ENCODE measurements around the gene DLAT. TPM values are rescaled to one million over a fixed set of nuclear protein-coding genes. Genes with fewer than 3 reads are reported as not detected.
"Not testable (repeated sequence)": the region's sequence is repeated elsewhere in the genome, so short reads cannot be mapped to it uniquely, and the experiment has no call there.

DLAT gene
- total RNA-seq, 3 donors from 2014 or later, result 26.9 to 30.9 (median 27.5) TPM

DNA sequence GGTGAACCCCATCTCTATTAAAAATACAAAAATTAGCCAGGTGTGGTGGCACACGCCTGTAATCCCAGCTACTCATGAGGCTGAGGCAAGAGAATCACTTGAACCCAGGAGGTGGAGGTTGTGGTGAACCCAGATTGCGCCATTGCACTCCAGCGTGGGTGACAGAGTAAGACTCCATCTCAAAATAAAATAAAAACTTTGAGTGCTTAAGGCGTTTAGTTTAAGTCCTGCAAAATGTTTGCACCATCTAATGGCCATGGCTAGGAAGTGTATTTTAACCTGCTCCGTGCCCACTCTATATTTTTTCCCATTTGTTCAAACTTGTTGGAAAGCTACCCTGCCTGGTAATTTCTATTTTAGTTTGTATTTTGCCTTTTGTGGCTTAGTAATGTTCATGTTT lies 28.5 kb upstream of the DLAT start:
- H3K27me3 ChIP-seq; H3K9me3 ChIP-seq; H3K4me1 ChIP-seq; H3K4me3 ChIP-seq; intact Hi-C loops (cut with DNase I; ENCODE audit: low total_unique reads); DNase-seq (ENCODE audit: low spot score in 2 of 2): not testable (repeated sequence)
- H3K36me3 ChIP-seq, result peaks cover 30% of the 10 kb centered on the region
- TF ChIP-seq, protein P1, sequence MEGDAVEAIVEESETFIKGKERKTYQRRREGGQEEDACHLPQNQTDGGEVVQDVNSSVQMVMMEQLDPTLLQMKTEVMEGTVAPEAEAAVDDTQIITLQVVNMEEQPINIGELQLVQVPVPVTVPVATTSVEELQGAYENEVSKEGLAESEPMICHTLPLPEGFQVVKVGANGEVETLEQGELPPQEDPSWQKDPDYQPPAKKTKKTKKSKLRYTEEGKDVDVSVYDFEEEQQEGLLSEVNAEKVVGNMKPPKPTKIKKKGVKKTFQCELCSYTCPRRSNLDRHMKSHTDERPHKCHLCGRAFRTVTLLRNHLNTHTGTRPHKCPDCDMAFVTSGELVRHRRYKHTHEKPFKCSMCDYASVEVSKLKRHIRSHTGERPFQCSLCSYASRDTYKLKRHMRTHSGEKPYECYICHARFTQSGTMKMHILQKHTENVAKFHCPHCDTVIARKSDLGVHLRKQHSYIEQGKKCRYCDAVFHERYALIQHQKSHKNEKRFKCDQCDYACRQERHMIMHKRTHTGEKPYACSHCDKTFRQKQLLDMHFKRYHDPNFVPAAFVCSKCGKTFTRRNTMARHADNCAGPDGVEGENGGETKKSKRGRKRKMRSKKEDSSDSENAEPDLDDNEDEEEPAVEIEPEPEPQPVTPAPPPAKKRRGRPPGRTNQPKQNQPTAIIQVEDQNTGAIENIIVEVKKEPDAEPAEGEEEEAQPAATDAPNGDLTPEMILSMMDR (IDR thresholded peaks at IDR 0.05), result peak in 1 of 3 donors; percentile 47
- H3K27ac ChIP-seq, result peak overlapping the region in 1 of 2 donors; percentile 52

DNA sequence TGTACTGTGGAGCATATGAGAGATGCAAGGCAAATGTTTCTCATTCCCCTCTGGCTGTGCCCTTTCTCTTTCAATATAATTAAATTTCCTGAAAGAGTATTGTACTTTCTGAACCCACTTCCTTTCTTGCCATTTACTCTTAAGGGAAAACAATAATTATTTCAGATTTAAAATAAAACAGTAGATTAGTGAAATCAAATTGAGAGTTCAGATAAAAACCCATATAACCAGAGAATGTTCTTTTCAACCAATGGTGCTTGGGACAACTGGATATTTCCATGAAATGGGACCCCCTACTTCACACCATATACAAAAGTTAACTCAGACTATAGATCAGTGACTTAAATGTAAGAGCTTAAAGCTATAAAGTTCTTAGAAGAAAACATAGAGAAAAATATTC lies 26.1 kb upstream of the DLAT start:
- Histone ChIP-seq H3K27ac (no peak overlapping the region), H3K4me1 (no peaks in the 10 kb centered on the region), H3K36me3 (peaks cover 17% of the 10 kb centered on the region), H3K27me3 (no peaks in the 10 kb centered on the region), H3K9me3 (no peaks in the 10 kb centered on the region), H3K4me3 (no peak overlapping the region)
- DNase-seq (ENCODE audit: low spot score in 2 of 2), result no peak
- intact Hi-C loops (cut with DNase I; ENCODE audit: low total_unique reads), result no loop called here
- TF ChIP-seq, protein P1 (IDR thresholded peaks at IDR 0.05), result no peak
- TF ChIP-seq POLR2A (IDR thresholded peaks at IDR 0.05) (no peak), POLR2AphosphoS5 (IDR thresholded peaks at IDR 0.05) (no peak)

DNA sequence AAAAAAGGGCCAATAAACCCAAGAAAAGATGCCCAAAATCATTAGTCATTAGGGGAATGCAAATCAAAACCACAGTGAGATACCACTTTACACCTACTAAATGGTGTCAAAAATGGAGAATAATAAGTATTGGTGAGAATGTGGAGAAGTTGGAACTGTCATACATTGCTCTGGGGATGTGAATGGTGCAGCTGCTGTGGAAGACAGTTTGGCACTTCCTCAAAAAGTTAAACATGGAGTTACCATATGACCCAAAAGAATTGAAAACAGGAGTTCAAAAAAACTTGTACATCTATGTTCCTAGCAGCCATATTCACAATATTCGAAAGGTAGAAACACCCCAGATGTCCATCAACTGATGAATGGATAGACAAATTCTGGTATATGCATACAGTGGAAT lies 24.5 kb upstream of the DLAT start:
- intact Hi-C loops (cut with DNase I; ENCODE audit: low total_unique reads), result no loop called here
- TF ChIP-seq, protein P1 (IDR thresholded peaks at IDR 0.05), result no peak
- TF ChIP-seq POLR2A (IDR thresholded peaks at IDR 0.05) (no peak), POLR2AphosphoS5 (IDR thresholded peaks at IDR 0.05) (no peak)
- Histone ChIP-seq H3K9me3 (no peaks in the 10 kb centered on the region), H3K4me3 (no peak overlapping the region), H3K27ac (no peak overlapping the region), H3K4me1 (no peaks in the 10 kb centered on the region), H3K27me3 (no peaks in the 10 kb centered on the region), H3K36me3 (peaks cover 6% of the 10 kb centered on the region)
- DNase-seq (ENCODE audit: low spot score in 2 of 2), result no peak

DNA sequence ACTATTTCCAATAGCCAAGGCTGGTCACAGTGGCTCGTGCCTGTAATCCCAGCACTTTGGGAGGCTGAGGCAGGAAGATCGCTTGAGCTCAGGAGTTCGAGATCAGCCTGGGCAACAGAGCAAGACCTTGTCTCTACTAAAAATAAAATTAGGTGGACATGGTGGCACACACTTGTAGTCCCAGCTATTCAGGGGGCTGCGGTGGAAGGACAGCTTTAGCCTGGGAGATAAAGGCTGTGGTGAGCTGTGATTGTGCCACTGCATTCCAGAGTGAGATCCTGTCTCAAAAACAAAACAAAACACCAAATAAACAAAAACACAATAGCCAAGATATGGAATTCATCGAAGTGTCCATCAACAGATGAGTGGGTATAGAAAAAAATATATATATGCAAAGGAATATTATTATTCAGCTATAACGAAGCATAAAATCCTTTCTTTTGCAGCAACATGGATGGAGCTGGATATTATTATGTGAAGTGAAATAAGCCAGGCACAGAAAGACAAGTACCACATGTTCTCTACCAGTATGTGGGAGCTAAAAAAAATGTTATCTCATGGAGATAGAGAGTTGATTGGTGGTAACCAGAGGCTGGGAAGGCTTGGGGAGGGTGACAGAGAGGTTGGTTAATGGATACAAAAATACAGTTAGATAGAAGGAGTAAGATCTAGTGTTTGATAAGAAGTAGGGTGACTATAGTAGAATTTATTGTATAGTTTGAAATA lies 22.6 kb upstream of the DLAT start:
- H3K27me3 ChIP-seq, result no peaks in the 10 kb centered on the region
- no peaks in the 10 kb centered on the region for H3K36me3 ChIP-seq
- no peaks in the 10 kb centered on the region for H3K4me1 ChIP-seq
- intact Hi-C loops (cut with DNase I; ENCODE audit: low total_unique reads), result no loop called here
- no peak for DNase-seq (ENCODE audit: low spot score in 2 of 2)
- H3K27ac ChIP-seq, result no peak overlapping the region
- TF ChIP-seq, protein P1 (IDR thresholded peaks at IDR 0.05), result no peak
- TF ChIP-seq POLR2A (IDR thresholded peaks at IDR 0.05) (no peak), POLR2AphosphoS5 (IDR thresholded peaks at IDR 0.05) (no peak)
- no peaks in the 10 kb centered on the region for H3K9me3 ChIP-seq
- H3K4me3 ChIP-seq, result no peak overlapping the region

DNA sequence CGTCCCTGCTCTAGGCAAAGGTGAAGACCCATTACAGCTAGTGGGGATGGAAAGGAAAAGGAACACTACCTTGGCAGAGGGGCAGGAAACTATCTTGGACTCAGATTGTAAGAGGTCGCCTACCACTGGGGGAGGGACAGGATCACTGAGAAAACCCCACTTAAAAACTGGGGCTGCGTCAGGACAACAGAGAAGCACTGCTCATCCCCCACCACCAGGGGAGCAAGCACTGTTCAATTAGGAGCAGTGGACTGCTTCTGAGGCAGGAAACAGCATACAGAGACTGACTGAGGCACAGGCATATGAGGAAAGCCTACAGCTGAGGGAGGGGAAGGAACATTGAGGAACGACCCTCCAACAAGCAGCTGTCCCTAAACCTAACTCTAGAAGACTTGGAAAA lies 20.8 kb upstream of the DLAT start:
- Histone ChIP-seq H3K36me3 (no peaks in the 10 kb centered on the region), H3K9me3 (no peaks in the 10 kb centered on the region), H3K27ac (no peak overlapping the region), H3K27me3 (no peaks in the 10 kb centered on the region), H3K4me3 (no peak overlapping the region), H3K4me1 (no peaks in the 10 kb centered on the region)
- intact Hi-C loops (cut with DNase I; ENCODE audit: low total_unique reads), result no loop called here
- DNase-seq (ENCODE audit: low spot score in 2 of 2), result no peak
- TF ChIP-seq POLR2AphosphoS5 (IDR thresholded peaks at IDR 0.05), result no peak
- TF ChIP-seq POLR2A (IDR thresholded peaks at IDR 0.05), result no peak
- TF ChIP-seq, protein P1 (IDR thresholded peaks at IDR 0.05), result no peak
